NB4 (cell line): ENCODE data around the gene PSMB3.
A peak's percentile ranks its signal among the peaks of the same experiment; 100 is the strongest.

Experiments used
- CTCF ChIP-seq: IDR thresholded peaks from one replicate; pipeline ENCODE4 v1.5.1; 2012; ENCODE audit warnings: low read depth, low read length
- POLR2A ChIP-seq: IDR thresholded peaks from 2 replicates; pipeline ENCODE4 v1.6.1; 2011; ENCODE audit warnings: mild to moderate bottlenecking; ENCODE audit not compliant: insufficient read length; ENCODE audit errors: extremely low read depth
- TF ChIP-seq, protein P1 (sequence below): IDR thresholded peaks from 2 replicates; pipeline ENCODE4 v1.6.1; 2011; ENCODE audit warnings: low read depth, low read length

GRCh38 chr17:38747463-38748148 lies 4.9 kb upstream of the PSMB3 start:
- TF ChIP-seq CTCF (peak; percentile 1), POLR2A (no peak)
- TF ChIP-seq, protein P1, sequence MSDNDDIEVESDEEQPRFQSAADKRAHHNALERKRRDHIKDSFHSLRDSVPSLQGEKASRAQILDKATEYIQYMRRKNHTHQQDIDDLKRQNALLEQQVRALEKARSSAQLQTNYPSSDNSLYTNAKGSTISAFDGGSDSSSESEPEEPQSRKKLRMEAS, result no peak
